NCI-H2171 treated with DMSO at 0.1 percent for 48 hours (cell line): ENCODE results near the gene SLC2A2.
A peak's percentile ranks its signal among the peaks of the same experiment; 100 is the strongest.
"Not testable (repeated sequence)": the region's sequence is repeated elsewhere in the genome, so short reads cannot be mapped to it uniquely, and the experiment has no call there.

Experiments used
- DNase-seq: peaks from one replicate; lab custom pipeline; 2025; lab: John Stamatoyannopoulos, UW

The SLC2A2 gene

DNA sequence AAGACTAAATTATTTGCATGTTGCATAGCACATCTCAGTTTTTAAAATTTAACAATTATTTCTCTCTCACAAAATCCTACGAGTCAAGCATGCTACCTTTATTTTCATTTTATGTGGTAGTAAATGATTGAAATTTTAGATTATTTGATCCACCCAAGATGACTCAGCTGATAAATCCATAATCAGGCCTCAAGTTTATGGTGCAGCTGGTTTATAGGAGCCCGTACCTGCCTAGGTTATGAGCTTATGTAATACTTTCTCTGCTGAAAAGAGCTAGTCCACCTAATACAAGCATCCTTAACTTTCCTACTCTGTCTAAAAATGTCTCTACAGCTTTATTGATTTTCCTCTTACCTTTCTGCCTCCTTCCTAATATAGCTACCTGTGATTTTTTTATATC is 41.2 kb downstream of the SLC2A2 start:
- no peak for DNase-seq

GRCh38 chr3:170982733-170983132 is 43.8 kb downstream of the SLC2A2 start:
- no peak for DNase-seq

- no peak for DNase-seq
Measured at GRCh38 chr3:170980399-170980798, 46.1 kb downstream of the SLC2A2 start.

- DNase-seq, result peak; percentile 13
Measured at GRCh38 chr3:170977949-170978745, 48.4 kb downstream of the SLC2A2 start.

DNA sequence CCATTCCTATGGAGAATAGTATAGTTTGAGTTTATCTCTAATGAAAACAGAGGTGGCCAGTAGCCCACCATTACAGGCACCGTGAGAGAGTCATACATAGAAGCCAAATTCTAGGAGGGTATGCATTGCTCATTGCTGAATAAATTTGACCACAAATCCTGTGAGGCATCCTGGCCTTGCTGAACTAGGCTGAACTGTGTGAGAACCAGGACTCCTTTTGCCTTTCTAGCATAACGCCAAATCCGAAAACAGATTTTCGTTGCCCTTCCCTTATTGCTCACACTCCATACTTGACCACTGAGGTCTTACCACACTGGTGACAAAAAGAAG is 50.4 kb downstream of the SLC2A2 start:
- DNase-seq, result no peak

GRCh38 chr3:170975283-170976189 is 51.0 kb downstream of the SLC2A2 start:
- no peak for DNase-seq

DNA sequence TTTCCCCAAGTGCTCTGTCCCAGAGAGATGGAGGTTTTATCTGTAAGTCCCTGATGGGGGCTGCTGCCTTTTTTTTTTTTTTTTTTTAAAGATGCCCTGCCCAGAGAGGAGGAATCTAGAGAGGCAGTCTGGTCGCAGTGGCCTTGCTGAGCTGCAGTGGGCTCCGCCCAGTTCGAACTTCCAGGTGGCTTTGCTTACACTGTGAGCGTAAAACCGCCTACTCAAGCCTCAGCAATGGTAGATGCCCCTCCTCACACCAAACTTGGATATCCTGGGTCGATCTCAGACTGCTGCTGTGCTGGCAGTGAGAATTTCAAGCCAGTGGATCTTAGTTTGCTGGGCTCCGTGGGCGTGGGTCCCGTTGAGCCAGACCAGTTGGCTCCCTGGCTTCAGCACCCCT is 51.6 kb downstream of the SLC2A2 start:
- no peak for DNase-seq

DNA sequence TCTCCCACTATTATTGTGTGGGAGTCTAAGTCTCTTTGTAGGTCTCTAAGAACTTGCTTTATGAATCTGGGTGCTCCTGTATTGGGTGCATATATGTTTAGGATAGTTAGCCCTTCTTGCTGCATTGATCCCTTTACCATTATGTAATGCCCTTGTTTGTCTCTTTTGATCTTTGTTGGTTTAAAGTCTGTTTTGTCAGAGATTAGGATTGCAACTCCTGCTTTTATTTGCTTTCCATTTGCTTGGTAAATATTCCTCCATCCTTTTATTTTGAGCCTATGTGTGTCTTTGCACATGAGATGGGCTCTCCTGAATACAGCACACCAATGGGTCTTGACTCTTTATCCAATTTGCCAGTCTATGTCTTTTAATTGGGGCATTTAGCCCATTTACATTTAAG is 53.6 kb downstream of the SLC2A2 start:
- not testable (repeated sequence) for DNase-seq

GRCh38 chr3:170967126-170967525 is 59.4 kb downstream of the SLC2A2 start:
- no peak for DNase-seq

DNA sequence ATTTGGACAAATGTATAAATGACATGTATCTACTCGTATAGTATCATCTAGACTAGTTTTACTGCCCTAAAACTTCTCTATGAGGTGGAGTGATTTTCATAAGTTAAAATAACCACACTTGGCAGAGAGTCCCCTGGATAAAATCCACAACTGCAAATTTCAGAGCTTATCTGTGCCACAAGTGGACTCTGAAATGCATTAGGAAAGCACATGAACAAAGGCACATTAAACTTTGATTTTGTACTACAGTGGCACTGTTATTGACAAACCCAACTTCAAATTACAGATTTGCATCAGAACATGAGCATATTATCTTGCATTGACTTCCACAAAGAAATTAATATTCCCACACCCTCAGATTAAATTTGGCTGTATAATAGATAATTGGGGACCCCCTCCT is 60.0 kb downstream of the SLC2A2 start:
- no peak for DNase-seq

- no peak for DNase-seq
Measured at GRCh38 chr3:170962411-170962810, 64.1 kb downstream of the SLC2A2 start.

GRCh38 chr3:170961616-170962400 is 64.7 kb downstream of the SLC2A2 start:
- DNase-seq, result peak; percentile 66

GRCh38 chr3:170959457-170959856 is 67.1 kb downstream of the SLC2A2 start:
- no peak for DNase-seq

DNA sequence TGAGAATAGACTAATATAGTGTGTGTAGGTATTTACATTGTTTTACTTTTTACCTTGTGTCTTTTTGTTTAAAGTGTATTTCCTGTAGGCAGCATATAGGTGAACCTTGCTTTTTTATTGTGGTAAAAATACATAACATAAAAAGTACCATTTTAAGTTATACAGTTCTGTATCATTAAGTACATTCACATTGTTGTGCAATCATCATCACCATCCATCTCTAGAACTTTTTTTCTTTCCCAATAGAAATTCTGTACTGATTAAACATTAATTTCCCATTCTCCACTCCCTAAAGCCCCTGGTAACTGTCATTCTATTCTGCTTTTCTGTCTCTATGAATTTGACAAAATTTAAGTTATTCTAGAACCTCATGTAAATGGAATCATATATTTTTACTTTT is 69.9 kb downstream of the SLC2A2 start:
- DNase-seq, result no peak

- DNase-seq, result no peak
Measured at GRCh38 chr3:170953736-170954135, 72.8 kb downstream of the SLC2A2 start.

- peak; percentile 85 for DNase-seq
Measured at GRCh38 chr3:170953229-170953628, 73.3 kb downstream of the SLC2A2 start.

GRCh38 chr3:170949211-170949610 is 77.3 kb downstream of the SLC2A2 start:
- no peak for DNase-seq

- no peak for DNase-seq
Measured at GRCh38 chr3:170947018-170947769, 79.3 kb downstream of the SLC2A2 start.
